Measurements from ENCODE around the gene FBXO10. TPM values are rescaled to one million over a fixed set of nuclear protein-coding genes. Genes with fewer than 3 reads are reported as not detected.
"Not testable (repeated sequence)": the region's sequence is repeated elsewhere in the genome, so short reads cannot be mapped to it uniquely, and the experiment has no call there.

The FBXO10 gene
- total and polyA plus RNA-seq, 11 donors: 2.4 to 9.8 (median 6.7) TPM

DNA sequence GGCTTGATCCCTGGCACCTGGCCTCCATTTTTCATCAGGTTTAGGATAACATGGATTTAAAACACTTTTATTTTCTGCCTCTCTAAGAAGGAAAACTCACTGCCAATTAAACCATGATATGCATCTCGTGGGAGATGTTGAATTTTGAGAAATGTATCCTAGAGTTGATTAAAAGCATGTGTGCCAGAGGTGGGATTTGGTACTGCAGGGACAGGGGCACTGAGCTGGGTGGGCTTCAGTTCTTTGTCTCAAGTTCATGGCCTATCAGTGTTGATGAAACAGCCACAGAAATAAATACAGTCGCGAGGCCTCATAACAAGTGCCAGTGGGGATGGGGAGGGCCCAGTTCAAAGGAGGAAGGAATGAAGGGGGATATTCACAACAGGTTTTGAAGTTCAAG is 55.5 kb downstream of the FBXO10 start:
- intact Hi-C loops (cut with DNase I): no loop called here
- H3K27me3 ChIP-seq: no peaks in the 10 kb centered on the region
- TF ChIP-seq POLR2A (IDR thresholded peaks at IDR 0.05): no peak
- TF ChIP-seq, protein P1, sequence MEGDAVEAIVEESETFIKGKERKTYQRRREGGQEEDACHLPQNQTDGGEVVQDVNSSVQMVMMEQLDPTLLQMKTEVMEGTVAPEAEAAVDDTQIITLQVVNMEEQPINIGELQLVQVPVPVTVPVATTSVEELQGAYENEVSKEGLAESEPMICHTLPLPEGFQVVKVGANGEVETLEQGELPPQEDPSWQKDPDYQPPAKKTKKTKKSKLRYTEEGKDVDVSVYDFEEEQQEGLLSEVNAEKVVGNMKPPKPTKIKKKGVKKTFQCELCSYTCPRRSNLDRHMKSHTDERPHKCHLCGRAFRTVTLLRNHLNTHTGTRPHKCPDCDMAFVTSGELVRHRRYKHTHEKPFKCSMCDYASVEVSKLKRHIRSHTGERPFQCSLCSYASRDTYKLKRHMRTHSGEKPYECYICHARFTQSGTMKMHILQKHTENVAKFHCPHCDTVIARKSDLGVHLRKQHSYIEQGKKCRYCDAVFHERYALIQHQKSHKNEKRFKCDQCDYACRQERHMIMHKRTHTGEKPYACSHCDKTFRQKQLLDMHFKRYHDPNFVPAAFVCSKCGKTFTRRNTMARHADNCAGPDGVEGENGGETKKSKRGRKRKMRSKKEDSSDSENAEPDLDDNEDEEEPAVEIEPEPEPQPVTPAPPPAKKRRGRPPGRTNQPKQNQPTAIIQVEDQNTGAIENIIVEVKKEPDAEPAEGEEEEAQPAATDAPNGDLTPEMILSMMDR (IDR thresholded peaks at IDR 0.05): peak in 2 of 12 donors; percentile 6 to 22
- H3K9me3 ChIP-seq: no peaks in the 10 kb centered on the region
- no peak overlapping the region for H3K4me3 ChIP-seq
- H3K27ac ChIP-seq: no peak overlapping the region
- H3K36me3 ChIP-seq: peaks cover 0 to 68% (median 56%) of the 10 kb centered on the region in 9 donors
- ATAC-seq (no peak), DNase-seq (no peak)
- no peaks in the 10 kb centered on the region for H3K4me1 ChIP-seq
- 88 to 92% (median 90%) methylated on average over 3 of the region's 3 CpGs for WGBS, 4 donors

DNA sequence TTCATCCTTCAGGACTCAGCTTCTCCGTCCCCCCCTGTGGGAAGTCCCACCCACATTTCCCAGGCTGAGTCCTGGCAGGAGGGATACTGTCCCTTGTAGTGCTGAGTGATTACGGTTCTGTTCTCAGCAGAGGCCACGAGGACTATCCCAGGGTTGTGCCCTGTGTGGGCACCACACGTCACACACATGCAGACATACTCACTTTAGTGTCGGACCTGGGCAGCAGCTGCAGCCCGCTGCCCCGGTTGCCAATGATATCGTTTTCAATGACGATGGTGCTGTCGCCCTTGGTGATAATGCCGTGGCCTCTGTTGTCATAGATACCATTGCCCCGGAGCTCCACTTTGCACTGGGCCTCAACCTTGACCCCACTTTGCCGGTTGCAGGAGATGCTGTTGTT is 58.3 kb downstream of the FBXO10 start:
- no peak overlapping the region for H3K27ac ChIP-seq
- peak in 1 of 4 donors; percentile 25 for ATAC-seq

DNA sequence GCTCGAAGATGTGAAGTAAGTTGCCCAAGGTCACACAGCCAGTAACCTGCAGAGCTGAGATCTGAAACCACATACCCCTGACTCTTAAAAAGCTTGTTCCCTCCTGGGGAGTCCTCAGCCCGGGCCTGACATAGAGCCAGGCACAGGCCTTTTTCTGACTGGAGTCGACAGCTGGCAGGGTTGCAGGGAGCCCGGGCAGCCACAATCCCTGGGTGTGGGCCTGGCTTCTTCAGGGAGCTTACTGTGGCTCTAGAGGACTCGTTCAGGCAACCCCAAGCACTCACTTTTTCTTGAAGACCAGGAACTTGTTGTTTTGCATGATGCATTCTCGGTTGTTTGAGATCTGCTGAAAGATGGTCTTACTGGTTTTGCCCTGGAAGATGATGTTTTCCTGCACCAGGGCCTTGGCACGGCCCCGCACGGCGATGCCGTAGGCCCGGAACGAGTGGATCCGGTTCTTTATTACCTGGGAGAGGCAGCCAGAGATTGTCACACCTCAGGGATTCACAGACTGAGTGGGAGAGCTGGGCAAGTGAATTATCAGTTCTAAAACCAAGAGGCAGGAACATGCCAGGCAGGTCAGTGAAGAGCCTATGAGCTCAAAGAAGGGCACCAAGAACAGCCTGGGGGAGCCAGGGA is 60.4 kb downstream of the FBXO10 start:
- DNase-seq (no peak), ATAC-seq (no peak)
- 92 to 97% (median 94%) methylated on average over 14 of the region's 14 CpGs for WGBS, 4 donors
- H3K4me1 ChIP-seq: no peaks in the 10 kb centered on the region
- no peak overlapping the region for H3K4me3 ChIP-seq
- no peaks in the 10 kb centered on the region for H3K27me3 ChIP-seq
- no peaks in the 10 kb centered on the region for H3K9me3 ChIP-seq
- intact Hi-C loops (cut with DNase I): no loop called here
- TF ChIP-seq, protein P1 (IDR thresholded peaks at IDR 0.05): no peak
- TF ChIP-seq POLR2A (IDR thresholded peaks at IDR 0.05): no peak
- no peak overlapping the region for H3K27ac ChIP-seq
- peaks cover 0 to 54% (median 28%) of the 10 kb centered on the region in 9 donors for H3K36me3 ChIP-seq

More for the DNA sequence above, 58.3 kb downstream of the FBXO10 start:
- Histone ChIP-seq H3K4me1 (no peaks in the 10 kb centered on the region), H3K4me3 (no peak overlapping the region), H3K36me3 (peaks cover 0 to 58% (median 39%) of the 10 kb centered on the region in 9 donors), H3K9me3 (no peaks in the 10 kb centered on the region), H3K27me3 (no peaks in the 10 kb centered on the region)
- no peak for DNase-seq
- intact Hi-C loops (cut with DNase I): no loop called here
- WGBS, 4 donors: 90 to 94% (median 93%) methylated on average over 11 to 13 of the region's 13 CpGs
- TF ChIP-seq, protein P1 (IDR thresholded peaks at IDR 0.05): no peak
- TF ChIP-seq POLR2A (IDR thresholded peaks at IDR 0.05): no peak

DNA sequence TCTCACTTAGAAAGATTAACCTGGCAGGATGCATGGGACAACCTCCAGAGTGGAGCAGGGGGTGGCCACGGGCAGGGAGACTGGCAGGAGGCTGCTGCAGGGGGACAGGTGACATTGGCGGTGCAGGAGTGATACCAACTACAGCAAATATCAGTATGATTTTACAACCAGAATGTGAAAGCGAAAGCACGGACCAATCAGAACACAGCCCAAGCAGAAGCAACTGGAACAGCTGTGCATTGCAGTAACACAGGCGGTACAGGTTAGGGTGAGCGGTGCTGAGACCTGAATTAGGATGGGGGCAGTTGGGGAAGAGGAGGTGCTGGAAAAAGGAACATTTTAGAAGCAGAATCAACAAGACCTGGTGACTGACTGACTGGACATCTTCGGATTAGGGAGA is 61.2 kb downstream of the FBXO10 start:
- WGBS, 4 donors: 93 to 97% (median 95%) methylated on average over 7 of the region's 7 CpGs
- no peaks in the 10 kb centered on the region for H3K27me3 ChIP-seq
- intact Hi-C loops (cut with DNase I): no loop called here

DNA sequence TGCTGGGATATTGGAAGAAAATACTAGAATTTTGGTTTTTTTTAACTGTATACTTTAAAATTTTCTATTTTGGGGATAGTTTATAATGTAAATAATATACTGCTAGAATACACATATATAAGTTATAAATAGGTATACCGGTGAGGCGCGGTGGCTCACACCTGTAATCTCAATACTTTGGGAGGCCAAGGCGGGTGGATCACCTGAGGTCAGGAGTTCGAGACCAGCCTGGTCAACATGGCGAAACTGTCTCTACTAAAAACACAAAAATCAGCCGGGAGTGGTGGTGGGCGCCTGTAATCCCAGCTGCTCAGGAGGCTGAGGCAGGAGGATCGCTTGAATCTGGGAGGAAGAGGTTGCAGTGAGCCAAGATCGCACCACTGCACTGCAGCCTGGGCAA is 61.8 kb downstream of the FBXO10 start:
- ATAC-seq; intact Hi-C loops (cut with DNase I); H3K4me1 ChIP-seq; H3K27me3 ChIP-seq; H3K27ac ChIP-seq; DNase-seq; H3K9me3 ChIP-seq; H3K4me3 ChIP-seq: not testable (repeated sequence)
- 93 to 98% (median 96%) methylated on average over 10 of the region's 10 CpGs for WGBS, 4 donors
- H3K36me3 ChIP-seq: peaks cover 0 to 54% (median 28%) of the 10 kb centered on the region in 9 donors

More for the DNA sequence above, 61.2 kb downstream of the FBXO10 start:
- Histone ChIP-seq H3K4me1 (no peaks in the 10 kb centered on the region), H3K36me3 (peaks cover 0 to 54% (median 28%) of the 10 kb centered on the region in 9 donors), H3K4me3 (no peak overlapping the region), H3K27ac (no peak overlapping the region), H3K9me3 (no peaks in the 10 kb centered on the region)
- ATAC-seq (no peak), DNase-seq (no peak)
- TF ChIP-seq, protein P1 (IDR thresholded peaks at IDR 0.05): no peak
- TF ChIP-seq POLR2A (IDR thresholded peaks at IDR 0.05): no peak

Measured in heart left ventricle (tissue), 16 donors.